GM19395 (cell line): Measurements from ENCODE around the gene TXNRD2.

Experiments
- ATAC-seq: cut with Tn5 transposase; IDR thresholded peaks from one replicate; pipeline ENCODE4 v1.9.1; 2021; ENCODE audit warnings: mild to moderate bottlenecking, moderate library complexity; ENCODE audit not compliant: unreplicated experiment

The TXNRD2 gene

DNA sequence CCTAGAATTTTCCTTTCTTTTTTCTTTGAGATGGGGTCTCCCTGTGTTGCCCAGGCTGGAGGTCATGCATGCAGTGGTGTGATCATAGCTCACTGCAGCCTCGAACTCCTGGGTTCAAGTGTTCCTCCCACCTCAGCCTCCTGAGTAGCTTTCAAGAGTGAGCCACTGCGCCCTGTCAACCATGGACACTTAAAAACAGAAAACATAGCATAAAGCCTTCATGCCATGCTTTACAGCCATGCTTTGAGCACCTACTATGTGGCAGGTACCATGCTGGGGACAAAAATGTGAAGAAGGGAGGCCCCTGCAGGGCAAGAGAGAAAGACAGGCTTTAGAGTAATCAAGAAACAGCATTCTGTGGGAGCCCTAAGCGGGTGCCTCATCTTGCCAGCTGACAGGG lies 73.3 kb downstream of the TXNRD2 start:
- ATAC-seq: no peak

- ATAC-seq: no peak
These were observed 74.0 kb downstream of the TXNRD2 start for GRCh38 chr22:19867617-19868016.

DNA sequence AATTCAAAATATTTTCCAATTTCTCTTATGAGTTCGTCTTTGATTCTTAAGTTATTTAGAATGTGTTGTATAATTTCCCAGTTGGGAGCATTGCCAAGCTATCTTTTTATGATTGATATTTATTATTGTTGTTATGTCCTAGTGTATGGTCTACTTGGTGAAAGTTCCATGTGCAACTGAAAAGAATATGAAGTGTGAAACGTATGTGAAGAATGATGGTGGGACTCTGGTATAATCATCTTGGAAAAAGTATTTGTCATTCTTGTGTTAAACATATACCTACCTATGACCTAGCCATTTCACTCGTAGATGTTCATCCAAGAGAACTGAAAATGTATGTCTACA lies 75.0 kb downstream of the TXNRD2 start:
- no peak for ATAC-seq

DNA sequence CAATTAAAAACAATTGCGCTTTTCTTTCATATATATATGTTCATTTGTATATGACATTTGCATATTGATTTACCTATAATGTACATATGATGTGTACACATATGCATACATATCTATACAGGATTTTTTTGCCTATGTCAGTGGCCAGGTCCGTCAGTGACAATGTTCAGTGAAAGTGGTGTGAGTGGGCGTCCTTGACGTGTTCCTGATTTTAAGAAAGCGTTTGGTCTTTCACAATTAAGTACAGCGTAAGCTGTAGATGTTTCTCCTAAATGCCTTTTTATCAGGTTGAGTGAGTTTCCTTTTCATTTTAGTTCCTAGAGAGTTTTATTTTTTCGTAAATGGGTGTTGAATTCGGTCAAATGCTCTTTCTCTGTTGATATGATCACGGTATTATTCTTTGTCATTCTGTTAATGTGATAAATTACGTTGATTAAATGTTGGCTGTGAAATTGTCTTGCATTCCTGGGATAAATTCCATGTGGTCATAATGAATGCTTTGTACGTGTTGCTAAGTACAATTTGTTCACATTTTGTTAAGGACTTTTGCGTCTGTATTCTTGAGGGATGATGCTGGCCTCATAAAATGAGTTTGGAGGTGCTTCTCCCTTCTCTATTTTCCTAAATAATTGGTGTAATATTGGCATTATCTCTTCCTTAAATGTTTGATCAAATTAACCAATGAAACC lies 76.3 kb downstream of the TXNRD2 start:
- no peak for ATAC-seq

DNA sequence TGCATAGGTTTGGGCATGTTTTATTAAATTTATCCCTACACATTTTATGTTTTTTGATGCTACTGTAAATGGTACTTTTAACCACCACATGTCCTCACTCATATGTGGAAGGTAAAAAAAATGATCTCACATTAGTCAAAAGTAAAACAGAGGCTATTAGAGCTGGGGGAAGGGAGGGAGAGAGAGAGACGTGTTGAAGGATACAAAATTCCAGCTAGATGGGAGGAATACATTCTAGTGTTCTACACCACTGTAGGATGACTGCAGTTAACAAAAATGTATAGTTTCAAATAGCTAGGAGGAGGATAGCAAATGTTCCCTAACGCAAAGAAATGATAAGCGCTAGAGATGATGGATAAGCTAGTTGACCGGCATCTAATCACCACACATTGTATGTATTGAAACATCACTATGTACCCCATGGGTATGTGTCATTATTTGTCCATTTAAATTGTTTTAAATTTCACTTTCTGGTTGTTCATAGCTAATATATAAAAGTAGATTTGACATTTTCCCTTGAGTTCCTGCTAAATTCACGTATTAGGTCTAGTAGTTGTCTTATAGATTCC lies 77.0 kb downstream of the TXNRD2 start:
- no peak for ATAC-seq

- no peak for ATAC-seq
These were observed 78.0 kb downstream of the TXNRD2 start for GRCh38 chr22:19863571-19863970.

DNA sequence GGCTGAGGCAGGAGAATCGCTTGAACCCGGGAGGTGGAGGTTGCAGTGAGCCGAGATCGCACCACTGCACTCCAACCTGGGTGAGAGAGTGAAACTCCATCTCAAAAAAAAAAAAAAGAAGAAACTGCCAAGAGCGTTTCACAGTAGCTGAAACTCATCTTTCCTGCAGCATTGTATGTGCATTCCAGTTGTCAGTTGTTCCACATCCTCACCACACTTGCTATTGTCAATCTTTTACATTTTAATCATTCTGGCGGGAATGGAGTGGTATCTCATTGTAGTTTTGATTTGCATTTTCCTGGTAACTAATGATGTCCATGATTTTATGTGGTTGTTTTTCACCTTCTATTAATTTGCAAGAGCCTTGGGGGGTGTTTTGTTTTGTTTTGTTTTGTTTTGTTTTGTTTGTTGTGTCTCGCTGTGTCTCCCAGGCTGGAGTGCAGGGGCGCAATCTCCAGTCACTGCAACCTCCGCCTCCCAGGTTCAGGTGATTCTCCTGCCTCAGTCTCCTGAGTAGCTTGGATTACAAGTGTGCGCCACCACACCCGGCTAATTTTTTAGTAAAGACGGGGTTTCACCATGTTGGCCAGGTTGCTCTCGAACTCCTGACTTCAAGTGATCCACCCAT lies 78.9 kb downstream of the TXNRD2 start:
- no peak for ATAC-seq

DNA sequence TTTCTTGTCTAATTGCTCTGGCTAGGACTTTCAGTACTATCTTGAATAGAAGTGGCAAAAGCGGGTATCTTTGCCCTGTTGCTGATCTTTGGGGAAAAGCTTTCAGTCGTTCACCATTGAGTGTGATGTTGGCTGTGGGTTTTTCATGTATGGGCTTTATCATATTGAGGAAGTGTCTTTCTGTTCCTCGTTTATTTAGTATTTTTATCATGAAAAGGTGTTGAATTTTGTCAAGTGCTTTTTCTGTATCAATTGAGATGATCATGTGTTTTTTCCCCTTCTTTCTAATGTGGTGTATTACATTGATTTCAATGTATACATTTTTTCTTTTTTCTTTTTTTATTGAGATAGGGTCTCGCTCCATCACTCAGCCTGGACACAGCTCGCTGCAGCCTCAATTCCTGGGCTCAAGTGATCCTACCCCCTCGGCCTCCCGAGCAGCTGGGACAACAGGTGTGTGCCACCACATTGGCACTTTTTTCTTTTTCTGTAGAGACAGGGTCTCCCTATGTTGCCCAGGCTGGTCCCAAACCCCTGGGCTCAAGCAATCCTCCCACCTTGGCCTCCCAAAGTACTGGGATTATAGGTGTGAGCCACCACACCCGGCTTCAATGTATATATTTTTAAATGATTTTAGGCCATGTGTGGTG lies 81.6 kb downstream of the TXNRD2 start:
- no peak for ATAC-seq

DNA sequence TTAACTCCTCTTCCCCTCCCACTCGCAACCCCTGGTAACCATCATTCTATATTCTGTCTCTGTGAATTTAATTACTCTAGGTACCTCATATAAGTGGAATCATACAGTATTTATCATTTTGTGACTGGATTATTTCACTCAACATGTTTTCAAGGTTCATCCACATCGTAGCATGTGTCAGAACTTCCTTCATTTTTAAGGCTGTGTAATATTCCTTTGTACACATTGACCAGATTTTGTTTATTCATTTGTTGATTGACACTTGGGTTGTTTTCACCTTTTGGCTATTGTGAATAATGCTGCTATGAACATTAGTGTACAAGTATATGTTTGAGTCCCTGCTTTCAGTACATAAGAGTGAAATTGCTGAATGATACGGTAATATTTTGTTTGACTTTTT lies 84.2 kb downstream of the TXNRD2 start:
- ATAC-seq: no peak

DNA sequence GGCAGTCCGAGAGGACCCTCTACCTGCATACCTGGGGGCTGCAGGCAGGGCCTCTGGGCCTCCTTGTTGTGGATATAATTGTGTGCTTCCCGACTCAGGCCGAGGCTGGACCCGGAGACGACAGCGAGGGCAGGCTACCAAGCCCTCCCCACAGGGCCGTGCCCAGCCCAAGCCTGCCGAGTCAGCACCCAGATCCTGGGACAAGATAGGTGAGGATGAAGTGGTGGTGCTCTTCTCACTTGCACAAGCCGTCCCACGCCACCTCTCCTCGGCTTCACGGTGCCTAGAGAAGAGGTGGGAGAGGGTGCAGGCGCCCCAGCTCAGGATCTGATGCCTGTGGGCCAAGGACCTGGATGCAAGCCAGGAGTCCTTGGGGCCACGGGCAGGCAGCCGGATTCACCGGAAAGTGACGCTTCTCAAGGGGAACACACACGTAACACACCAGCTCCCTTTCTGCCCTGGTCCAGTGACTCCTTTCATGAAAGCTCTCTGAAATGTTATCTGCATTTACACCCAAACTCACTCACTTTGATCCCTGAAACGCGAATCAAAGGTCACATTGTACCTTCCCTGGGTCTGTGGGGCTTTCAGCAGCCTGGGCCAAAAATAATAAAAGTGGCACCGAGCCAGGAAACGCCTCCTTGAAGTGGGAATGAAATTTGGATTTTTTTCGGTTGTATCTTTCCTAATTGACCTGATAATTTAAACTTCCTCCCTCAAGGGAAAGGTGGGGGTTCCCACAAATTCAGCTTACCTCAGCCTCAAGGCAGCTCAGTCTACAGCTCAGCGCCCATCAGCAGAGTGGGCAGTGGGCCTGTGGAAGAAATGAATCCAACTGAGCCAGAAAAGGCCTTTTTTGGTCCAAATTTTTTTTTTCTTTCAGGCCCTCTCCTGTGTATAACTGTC lies 85.9 kb downstream of the TXNRD2 start:
- ATAC-seq: peak; percentile 14

DNA sequence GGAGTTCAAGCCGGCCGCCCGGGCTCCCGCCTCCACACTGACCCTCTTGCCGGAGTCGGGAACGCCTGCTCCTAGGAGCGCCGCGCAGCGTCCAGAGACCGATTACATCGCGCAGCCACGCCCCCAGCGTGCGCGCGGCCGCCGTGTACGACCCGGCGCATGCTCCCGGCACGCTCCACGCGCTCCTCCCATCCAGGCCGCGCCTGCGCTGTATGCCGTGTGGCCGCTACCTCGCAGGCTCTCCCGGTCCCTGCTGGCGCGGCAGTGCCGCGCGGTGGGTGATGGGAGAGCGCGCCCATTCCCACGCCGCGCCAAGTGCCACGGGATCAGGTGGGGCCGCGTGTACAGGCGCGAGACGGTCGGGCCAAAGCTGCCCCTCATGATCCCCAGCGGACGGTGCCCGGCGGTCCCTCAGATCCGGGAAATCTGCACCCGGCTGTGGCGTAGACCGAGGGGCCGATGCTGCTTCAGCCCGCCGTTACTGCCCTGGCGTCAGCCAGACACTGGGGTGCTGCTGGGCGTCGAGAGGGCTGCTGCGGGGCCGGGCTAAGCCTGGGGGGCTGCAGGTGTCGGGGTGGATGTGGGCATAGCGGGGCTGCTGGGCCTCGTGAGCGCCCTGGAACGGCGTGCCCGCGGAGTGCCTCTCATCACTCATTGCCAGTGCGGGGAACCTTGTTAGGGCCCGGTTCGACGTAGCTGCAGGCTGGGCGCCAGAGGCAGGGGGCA lies 86.7 kb downstream of the TXNRD2 start, which contains the start of the genes GNB1L and RTL10:
Gene GNB1L (minus strand): TSS at position 97 of the 726 bp plus-strand sequence. CDS start 33,519 bp downstream, outside the sequence.
Gene RTL10 (minus strand): TSS at position 97 of the 726 bp plus-strand sequence. CDS start 2,613 bp downstream, outside the sequence.
- peak; percentile 81 for ATAC-seq

- peak; percentile 13 for ATAC-seq
These were observed 87.5 kb downstream of the TXNRD2 start for GRCh38 chr22:19853879-19854777.

- no peak for ATAC-seq
These were observed 88.3 kb downstream of the TXNRD2 start for GRCh38 chr22:19853058-19853878.

DNA sequence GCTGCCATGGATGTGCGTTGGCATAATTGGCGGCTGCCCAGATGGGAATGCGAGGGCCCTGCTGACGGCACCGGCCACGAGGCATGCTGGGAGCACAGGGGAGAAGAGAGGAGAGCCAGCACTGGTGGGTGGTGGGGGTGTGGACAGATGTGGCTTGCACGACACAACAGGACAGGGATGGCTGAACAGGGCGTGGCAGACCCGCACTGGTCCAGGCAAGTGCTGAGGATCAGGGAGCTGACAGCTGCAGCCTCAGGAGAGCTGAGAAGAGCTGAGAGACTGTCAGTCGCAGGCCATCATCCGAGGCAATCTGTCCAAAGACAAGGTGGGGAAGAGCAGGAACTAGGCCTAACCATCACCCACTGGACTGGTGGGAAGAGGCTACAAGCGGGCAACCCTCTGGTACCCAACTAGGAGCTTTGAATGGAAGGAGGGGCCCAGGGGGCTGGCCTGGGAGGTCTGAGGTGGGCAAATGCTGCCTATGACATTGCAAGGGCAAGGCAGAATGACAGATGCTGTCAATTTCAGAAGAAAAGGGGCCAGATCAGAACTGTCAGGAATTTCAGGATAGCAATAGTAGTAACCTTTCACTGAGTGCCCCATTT lies 89.3 kb downstream of the TXNRD2 start:
- no peak for ATAC-seq

- no peak for ATAC-seq
These were observed 90.1 kb downstream of the TXNRD2 start for GRCh38 chr22:19851291-19852176.

GRCh38 chr22:19850763-19851109 lies 90.9 kb downstream of the TXNRD2 start:
- no peak for ATAC-seq
